Right lobe of liver (tissue), 4 donors: ENCODE results near the gene MAGEE2.

Source experiments
- POLR2A ChIP-seq: fragments of 450-650 bp; IDR thresholded peaks from one replicate; pipeline ENCODE4 v1.6.1; 2017; ENCODE audit warnings: antibody characterized with exemption, mild to moderate bottlenecking
- TF ChIP-seq, protein P1 (sequence below), 4 donors: fragments of 200-600 bp in 3 of 4; fragments of 450-650 bp in 1 of 4; IDR thresholded peaks; one replicate each; pipeline versions ENCODE4 v1.5.1 to v1.8.0; 2016 to 2022; ENCODE audit warnings: antibody characterized with exemption in 4 of 4, mild to moderate bottlenecking in 2 of 4
- donor health status: DM: no; HTN: no; CAD: no.
- donor health status: DM: no; HTN: no; CAD: no.
- donor health status: DM: no; HTN: yes; CAD: no.

DNA sequence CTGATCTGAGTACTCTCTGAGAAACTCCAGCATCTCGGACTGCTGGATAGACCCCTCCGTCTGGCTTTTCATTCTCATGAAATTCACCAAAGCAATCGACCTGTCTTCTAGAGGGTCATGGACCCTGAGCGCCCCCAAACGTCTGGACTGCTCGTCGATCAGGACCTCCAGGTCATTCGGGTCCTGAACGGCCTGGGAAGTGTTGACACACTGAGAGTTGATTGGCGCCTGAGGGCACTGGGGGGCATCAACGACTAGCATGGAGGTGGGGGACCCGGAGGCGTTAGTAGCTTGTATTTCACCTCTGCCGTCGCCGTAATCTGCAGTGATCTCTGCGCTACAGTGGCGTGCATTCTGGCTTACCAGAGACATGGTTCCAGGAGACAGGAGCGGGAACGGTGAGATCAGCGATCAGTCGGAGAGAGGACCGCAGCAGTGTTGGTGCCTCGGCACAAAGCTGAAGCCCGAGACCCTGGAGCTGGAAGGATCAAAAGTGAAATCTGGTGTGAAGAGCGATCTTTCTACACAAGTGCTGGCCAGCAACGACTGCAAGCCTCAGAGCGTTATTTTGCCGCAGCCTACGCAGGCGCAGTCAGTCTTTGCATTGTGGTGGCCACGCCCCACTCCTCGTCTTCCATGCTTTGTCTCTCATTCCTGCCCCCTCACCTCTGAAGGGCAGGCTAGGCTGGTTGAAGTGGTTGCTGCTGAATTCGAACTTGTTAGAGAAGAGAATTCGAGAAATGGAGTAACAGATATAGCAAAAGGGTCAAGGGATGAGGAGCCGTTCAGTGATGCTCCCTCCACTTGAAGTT is at the start of gene MAGEE2:
- TF ChIP-seq, protein P1, sequence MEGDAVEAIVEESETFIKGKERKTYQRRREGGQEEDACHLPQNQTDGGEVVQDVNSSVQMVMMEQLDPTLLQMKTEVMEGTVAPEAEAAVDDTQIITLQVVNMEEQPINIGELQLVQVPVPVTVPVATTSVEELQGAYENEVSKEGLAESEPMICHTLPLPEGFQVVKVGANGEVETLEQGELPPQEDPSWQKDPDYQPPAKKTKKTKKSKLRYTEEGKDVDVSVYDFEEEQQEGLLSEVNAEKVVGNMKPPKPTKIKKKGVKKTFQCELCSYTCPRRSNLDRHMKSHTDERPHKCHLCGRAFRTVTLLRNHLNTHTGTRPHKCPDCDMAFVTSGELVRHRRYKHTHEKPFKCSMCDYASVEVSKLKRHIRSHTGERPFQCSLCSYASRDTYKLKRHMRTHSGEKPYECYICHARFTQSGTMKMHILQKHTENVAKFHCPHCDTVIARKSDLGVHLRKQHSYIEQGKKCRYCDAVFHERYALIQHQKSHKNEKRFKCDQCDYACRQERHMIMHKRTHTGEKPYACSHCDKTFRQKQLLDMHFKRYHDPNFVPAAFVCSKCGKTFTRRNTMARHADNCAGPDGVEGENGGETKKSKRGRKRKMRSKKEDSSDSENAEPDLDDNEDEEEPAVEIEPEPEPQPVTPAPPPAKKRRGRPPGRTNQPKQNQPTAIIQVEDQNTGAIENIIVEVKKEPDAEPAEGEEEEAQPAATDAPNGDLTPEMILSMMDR (IDR thresholded peaks at IDR 0.05) = no peak
- TF ChIP-seq POLR2A = no peak
